Activated T-cell treated with anti-CD3 and anti-CD28 coated beads for 48 hours (primary cell): ENCODE data around the gene CTNNA3.

Experiments used
- DNase-seq: peaks from one replicate; pipeline ENCODE4 v3.0.0-alpha.2; 2020; ENCODE audit warnings: low read depth

The CTNNA3 gene

GRCh38 chr10:67114945-67115344 is 581.0 kb downstream of the CTNNA3 start:
- no peak for DNase-seq

GRCh38 chr10:67112765-67113164 is 583.2 kb downstream of the CTNNA3 start:
- DNase-seq, result no peak

- no peak for DNase-seq
These were observed 585.7 kb downstream of the CTNNA3 start for GRCh38 chr10:67110286-67110685.

- no peak for DNase-seq
These were observed 588.3 kb downstream of the CTNNA3 start for GRCh38 chr10:67107670-67108069.

- DNase-seq, result no peak
These were observed 595.0 kb downstream of the CTNNA3 start for GRCh38 chr10:67100951-67101350.

GRCh38 chr10:67098461-67098860 is 597.5 kb downstream of the CTNNA3 start:
- no peak for DNase-seq

- DNase-seq, result no peak
These were observed 600.5 kb downstream of the CTNNA3 start for GRCh38 chr10:67095531-67095930.

GRCh38 chr10:67088036-67088435 is 608.0 kb downstream of the CTNNA3 start:
- no peak for DNase-seq

GRCh38 chr10:67087135-67087425 is 608.9 kb downstream of the CTNNA3 start:
- DNase-seq, result no peak

GRCh38 chr10:67086327-67087134 is 609.5 kb downstream of the CTNNA3 start:
- no peak for DNase-seq

GRCh38 chr10:67079126-67079525 is 616.9 kb downstream of the CTNNA3 start:
- DNase-seq, result no peak

- no peak for DNase-seq
These were observed 618.6 kb downstream of the CTNNA3 start for GRCh38 chr10:67077376-67077775.

- DNase-seq, result no peak
These were observed 619.9 kb downstream of the CTNNA3 start for GRCh38 chr10:67076144-67076543.

GRCh38 chr10:67075491-67075971 is 620.5 kb downstream of the CTNNA3 start:
- no peak for DNase-seq

- DNase-seq, result no peak
These were observed 623.3 kb downstream of the CTNNA3 start for GRCh38 chr10:67072654-67073053.

GRCh38 chr10:67050415-67050814 is 645.6 kb downstream of the CTNNA3 start:
- no peak for DNase-seq

GRCh38 chr10:67049988-67050387 is 646.0 kb downstream of the CTNNA3 start:
- DNase-seq, result no peak

- no peak for DNase-seq
These were observed 649.5 kb downstream of the CTNNA3 start for GRCh38 chr10:67046507-67046906.

- no peak for DNase-seq
These were observed 650.6 kb downstream of the CTNNA3 start for GRCh38 chr10:67045404-67045803.

- DNase-seq, result no peak
These were observed 653.0 kb downstream of the CTNNA3 start for GRCh38 chr10:67043041-67043440.

- DNase-seq, result no peak
These were observed 659.2 kb downstream of the CTNNA3 start for GRCh38 chr10:67036808-67037207.

- no peak for DNase-seq
These were observed 662.1 kb downstream of the CTNNA3 start for GRCh38 chr10:67033878-67034277.

GRCh38 chr10:67022099-67022498 is 673.9 kb downstream of the CTNNA3 start:
- DNase-seq, result no peak

- no peak for DNase-seq
These were observed 678.8 kb downstream of the CTNNA3 start for GRCh38 chr10:67017218-67017617.
